Smooth muscle cell of the coronary artery (primary cell): ENCODE measurements around the gene LSM12. TPM values are rescaled to one million over a fixed set of nuclear protein-coding genes. Genes with fewer than 3 reads are reported as not detected.

ENCODE experiments used
- total RNA-seq: library from RNA; depleted of rRNA; stranded (reverse); fragments of >200 nt; gene quantifications from 2 replicates; pipeline ENCODE4 v1.2.3, GENCODE V29; 2014; ENCODE audit warnings: low replicate concordance

Gene LSM12
- 13.7 and 21.1 TPM in 2 replicates for total RNA-seq

GRCh38 chr17:44066204-44066930 is at the start of gene LSM12:
LSM12 (minus strand) TSS chr17:44066671; CDS start chr17:44066587, 84 bp downstream.

GRCh38 chr17:44070455-44071197 is 4.2 kb upstream of the LSM12 start, which contains the start of gene G6PC3:
G6PC3 (plus strand) TSS chr17:44070735; CDS start chr17:44070966, 231 bp downstream.

GRCh38 chr17:44014437-44015172 is 51.9 kb downstream of the LSM12 start, which contains the start of gene TMEM101:
TMEM101 (minus strand) TSS chr17:44014963; CDS start chr17:44014952, 11 bp downstream.

GRCh38 chr17:44004077-44004760 is 62.3 kb downstream of the LSM12 start, which contains the start of gene NAGS:
NAGS (plus strand) TSS chr17:44004622; CDS start chr17:44004664, 42 bp downstream.

Other genes with a start within 250 kb of the LSM12 start
- 10.4 and 10.5 TPM in 2 replicates for gene MPP3, start 233.5 kb downstream of the LSM12 start, total RNA-seq
- not detected in 2 replicates for gene CD300LG, start 219.5 kb downstream of the LSM12 start, total RNA-seq
- gene MPP2, start 159.1 kb downstream of the LSM12 start, total RNA-seq, result 2.9 and 3.0 TPM in 2 replicates
- not detected in 2 replicates for gene PPY, start 124.2 kb downstream of the LSM12 start, total RNA-seq
- gene PYY, start 112.7 kb downstream of the LSM12 start, total RNA-seq, result not detected in 2 replicates
- 0.59 and 0.98 TPM in 2 replicates for gene NAGS, start 62.0 kb downstream of the LSM12 start, total RNA-seq
- 68.7 and 110 TPM in 2 replicates for gene TMEM101, start 51.7 kb downstream of the LSM12 start, total RNA-seq
- 16.3 and 24.9 TPM in 2 replicates for gene G6PC3, start 4.1 kb upstream of the LSM12 start, total RNA-seq
- 40.1 and 63.5 TPM in 2 replicates for gene HDAC5, start 57.0 kb upstream of the LSM12 start, total RNA-seq
- gene HROB, start 75.3 kb upstream of the LSM12 start, total RNA-seq, result 0.68 and 1.5 TPM in 2 replicates
- not detected in 2 replicates for gene ASB16, start 104.0 kb upstream of the LSM12 start, total RNA-seq
- gene TMUB2, start 120.3 kb upstream of the LSM12 start, total RNA-seq, result 22.4 and 30.9 TPM in 2 replicates
- 20.9 and 28.5 TPM in 2 replicates for gene ATXN7L3, start 133.2 kb upstream of the LSM12 start, total RNA-seq
- gene UBTF, start 153.0 kb upstream of the LSM12 start, total RNA-seq, result 39.5 and 45.2 TPM in 2 replicates
- not detected in 2 replicates for gene SLC4A1, start 201.5 kb upstream of the LSM12 start, total RNA-seq
- gene RUNDC3A, start 241.9 kb upstream of the LSM12 start, total RNA-seq, result 0.08 and 1.1 TPM in 2 replicates